Stimulated activated CD8-positive, alpha-beta memory T cell treated with anti-CD3 and anti-CD28 coated beads, Interleukin-15, amount 100 ng/mL, for 4 hours (primary cell): ENCODE data around the gene SERPINA1.
A peak's percentile ranks its signal among the peaks of the same experiment; 100 is the strongest.

ENCODE experiments used
- DNase-seq, 2 donors: peaks; one replicate each; pipeline ENCODE4 v3.0.0-alpha.2; 2020; ENCODE audit warnings: low read depth in 2 of 2

The SERPINA1 gene

DNA sequence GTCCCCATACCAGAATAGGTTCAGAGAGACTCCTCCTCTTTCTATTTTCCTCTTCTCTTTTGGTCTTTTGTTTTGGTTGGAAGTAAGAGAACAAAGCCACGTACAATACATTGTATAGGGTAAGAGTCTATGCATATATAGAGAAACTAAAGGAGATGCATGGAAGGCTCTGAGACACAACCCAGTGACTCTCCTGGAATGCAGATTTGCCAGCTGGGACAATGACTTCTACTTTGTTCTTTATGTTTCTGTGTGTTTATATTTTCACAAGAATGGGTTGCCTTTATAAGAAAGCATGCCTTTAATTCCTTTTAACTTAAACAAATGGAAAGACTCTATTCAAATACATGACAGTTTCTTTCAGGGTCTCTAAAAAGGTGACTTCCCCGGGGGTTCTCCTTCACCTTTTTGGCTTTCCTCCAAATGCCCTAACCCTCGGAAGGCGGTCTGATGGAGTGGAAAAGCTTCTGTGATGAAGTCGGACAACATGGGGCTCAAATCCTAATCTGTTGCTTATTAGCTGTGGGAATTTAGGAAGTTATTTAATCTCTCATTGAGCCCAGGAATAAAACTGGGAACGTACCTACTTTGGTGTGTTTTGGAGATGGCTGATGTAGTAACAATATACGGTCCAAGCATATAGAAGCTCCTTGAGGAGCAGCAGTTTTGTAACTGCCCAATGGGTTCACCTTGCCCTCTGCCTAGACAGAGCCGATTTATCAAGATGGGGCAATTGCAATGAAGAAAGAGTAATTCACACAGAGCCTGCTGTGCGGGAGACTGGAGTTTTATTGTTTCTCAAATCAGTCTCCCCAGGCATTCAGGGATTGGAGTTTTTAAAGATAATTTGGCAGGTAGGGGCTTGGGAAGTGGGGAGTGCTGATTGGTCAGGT, 9.1 kb upstream of the SERPINA1 start:
- no peak for DNase-seq

DNA sequence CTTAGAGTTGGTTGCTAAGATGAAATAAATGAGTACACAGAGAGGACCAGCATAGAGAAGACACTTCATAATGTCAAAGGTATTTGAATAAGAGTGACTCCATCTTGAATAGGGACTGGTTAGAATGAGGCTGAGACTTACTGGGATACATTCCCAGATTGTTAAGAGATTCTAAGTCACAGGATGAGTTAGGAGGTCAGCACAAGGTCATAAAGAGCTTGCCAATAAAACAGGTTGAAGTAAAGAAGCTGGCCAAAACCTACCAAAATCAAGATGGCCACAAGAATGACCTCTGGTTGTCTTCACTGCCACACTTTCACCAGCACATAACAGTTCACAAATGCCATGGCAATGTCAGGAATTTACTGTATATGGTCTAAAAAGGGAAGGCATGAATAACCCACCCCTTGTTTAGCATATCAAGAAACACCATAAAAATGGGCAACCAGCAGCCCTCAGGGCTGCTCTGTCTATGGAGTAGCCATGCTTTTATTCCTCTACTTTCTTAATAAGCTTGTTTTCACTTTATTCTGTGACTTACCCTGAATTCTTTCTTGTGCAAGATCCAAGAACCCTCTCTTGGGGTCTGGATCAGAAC, 8.3 kb upstream of the SERPINA1 start:
- no peak for DNase-seq

DNA sequence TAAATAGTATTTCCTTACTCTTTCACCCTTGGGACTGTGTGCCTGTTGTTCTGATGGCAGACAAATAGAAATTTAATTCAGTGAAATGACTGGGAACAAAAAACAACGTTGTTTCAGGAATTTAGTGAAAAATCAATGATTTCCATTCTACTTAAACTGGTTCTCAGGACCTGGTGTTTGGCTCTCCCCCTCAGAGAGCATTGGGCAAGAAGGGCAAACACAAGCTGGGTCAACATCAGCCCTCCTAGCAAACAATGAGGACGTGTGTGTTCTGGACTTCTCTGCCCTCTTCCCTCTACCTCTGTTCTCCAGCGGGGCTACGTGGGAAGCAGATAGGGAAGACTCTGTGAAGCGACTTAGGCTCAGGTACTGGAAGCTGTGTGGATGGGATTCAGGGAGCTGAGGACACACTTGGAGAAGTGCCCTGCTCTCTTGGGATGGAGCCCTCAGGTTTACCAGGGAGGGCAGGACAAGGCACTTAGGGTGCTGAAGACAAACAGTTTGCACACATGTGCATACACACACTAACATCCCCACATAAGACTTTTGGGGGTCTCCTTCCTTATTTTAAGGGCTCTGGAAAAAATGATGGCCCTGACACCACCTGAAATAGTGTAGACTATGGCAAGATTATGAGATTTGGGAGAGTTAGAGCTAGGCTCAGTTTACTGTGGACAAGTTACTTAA, 7.6 kb upstream of the SERPINA1 start:
- DNase-seq, result no peak

DNA sequence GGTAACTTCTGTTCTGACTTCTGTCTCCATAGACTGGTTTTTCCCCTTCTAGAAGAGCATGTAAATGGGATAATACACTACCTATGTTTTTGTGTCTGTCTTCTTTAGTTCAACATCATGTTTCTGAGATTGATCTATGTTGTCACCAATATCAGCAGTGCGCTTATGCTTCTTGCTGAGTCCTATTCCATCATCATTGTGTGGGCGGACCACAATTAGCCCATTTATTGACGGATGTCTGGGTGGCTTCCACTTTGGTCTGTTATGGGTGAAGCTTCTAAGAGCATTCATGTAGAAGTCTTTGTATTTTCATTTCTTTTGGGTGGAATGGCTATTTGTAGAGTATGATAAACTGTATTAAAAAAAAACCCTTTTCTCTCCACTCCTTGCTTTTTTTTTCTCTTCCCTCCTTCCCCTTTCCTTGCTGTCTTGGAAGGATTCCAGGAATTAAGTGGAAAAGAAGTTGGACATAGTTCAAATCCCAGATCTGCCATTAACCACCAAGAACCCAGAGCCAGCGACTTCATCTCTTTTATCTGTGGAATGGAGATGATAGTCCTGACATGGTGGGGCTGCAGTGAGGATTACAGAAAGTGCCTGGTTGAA, 7.0 kb upstream of the SERPINA1 start:
- no peak for DNase-seq

DNA sequence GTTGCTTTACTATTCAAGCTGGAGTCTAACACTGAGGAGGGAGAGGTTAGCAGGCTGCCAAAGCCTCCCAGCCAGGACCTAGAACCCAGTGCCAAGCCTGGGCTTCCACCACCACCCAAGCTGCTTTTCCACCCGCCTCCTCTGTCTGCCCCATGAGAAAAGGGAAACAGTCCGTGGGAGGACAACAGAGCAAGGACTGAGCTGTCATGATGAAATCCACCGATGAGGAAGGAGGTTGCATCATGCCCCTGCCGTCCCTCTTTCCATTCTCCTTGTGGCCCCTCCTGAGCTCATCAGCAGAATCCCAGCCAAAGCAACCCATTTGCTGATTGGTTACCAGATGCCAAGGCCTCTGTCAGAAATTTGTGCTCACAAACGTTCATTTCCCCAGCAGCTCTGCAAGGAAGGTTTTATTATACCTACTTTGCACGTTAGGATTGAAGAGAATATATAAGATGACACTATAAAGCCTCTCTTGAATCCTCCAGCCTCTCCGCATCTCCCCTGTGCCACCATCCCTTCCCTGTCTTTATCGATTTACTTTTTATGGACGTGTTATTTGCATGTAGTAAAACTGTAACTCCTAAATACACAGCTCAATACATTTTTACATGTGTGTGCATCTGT, 6.3 kb upstream of the SERPINA1 start:
- peak in 1 of 2 donors; percentile 5 for DNase-seq

DNA sequence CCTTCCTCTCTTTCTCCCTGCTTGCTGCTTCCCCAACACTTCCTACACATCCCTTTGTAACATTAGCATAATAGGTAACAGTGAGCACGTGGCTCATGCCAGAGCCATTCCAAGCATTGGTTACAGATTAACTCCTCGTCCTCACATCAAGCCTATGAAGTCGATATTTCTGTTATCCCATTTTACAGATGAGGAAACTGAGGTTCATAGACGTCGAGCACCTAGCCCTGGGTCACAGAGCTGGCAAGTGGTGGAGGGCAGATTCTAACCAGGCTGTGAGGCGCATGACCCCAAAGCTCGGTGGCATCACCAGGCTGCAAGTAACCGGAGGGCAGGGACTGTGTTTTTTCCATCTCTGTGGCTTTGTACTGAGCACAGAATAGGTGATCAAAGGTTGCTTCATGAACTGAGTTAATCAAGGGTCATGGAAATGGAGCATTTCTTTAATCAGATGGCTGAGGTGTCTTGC, 5.7 kb upstream of the SERPINA1 start:
- DNase-seq, result no peak

DNA sequence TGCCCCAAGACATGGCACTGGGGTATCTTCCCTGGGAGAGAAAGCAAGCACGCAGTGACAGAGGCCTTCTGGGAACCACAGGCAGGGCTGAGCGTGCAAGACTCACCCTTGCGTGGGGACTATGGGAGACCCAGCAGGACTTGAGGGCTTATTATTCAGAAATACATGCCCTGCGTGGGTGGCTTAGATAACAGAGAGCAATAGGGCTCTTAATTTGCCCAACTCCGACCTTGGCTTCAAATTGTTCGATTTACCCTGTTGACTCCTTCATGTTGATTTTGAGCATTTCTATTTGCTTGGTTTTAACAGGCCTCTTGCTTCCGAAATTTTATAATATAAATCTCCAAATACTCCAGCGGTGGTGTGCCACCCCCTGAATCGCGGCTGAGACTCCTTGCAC, 5.1 kb upstream of the SERPINA1 start:
- DNase-seq, result no peak

DNA sequence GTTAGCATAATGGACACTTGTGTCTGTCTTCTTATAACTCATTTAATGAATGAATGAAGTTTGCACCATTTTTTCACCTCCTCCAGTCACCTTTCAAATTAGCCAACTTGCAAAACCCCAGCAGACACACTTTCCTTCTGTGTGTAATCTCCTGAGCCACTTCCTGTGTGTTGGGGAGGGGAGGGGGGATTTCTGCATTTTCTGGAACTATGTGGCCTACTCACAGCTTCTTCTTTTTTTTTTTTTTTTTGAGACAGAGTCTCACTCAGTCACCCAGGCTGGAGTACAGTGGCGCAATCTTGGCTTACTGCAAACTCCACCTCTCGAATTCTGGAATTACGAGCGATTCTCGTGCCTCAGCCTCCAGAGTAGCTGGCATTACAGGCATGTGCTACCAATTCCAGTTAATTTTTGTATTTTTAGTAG, 4.1 kb upstream of the SERPINA1 start:
- DNase-seq, result peak in 1 of 2 donors; percentile 14

DNA sequence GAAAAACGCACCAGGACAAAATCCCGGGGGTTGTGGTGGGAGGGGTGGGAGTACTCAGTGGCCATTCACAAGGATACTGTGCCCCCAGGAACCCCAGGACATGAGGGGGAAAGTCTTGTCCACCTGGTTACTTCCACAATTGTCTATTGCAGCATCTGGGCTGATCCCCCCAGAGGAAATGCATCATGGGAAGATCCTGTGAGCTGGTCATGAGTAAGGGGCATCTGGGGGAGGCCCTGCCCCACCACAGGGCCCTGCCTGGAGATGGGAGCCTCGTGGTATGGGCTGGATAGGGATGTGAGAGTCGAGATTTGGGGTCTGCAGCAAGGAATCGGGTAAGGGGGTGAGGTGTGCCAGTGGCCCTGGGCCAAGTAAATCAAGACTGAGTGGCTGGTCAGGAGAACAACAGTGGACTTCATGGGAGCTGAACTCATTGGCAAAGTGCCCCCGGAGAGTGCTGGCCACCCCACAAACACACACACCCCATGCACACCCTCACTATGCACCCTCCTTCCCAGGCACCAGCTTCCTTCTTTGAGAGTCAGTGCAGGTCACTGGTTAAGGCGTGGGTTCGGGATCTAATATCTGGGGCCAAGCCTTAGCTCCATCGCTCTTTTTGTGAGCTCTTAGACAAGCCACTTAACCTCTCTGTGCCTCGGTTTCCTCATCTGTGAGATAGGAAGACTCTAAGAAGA, 3.0 kb upstream of the SERPINA1 start:
- DNase-seq, result no peak

DNA sequence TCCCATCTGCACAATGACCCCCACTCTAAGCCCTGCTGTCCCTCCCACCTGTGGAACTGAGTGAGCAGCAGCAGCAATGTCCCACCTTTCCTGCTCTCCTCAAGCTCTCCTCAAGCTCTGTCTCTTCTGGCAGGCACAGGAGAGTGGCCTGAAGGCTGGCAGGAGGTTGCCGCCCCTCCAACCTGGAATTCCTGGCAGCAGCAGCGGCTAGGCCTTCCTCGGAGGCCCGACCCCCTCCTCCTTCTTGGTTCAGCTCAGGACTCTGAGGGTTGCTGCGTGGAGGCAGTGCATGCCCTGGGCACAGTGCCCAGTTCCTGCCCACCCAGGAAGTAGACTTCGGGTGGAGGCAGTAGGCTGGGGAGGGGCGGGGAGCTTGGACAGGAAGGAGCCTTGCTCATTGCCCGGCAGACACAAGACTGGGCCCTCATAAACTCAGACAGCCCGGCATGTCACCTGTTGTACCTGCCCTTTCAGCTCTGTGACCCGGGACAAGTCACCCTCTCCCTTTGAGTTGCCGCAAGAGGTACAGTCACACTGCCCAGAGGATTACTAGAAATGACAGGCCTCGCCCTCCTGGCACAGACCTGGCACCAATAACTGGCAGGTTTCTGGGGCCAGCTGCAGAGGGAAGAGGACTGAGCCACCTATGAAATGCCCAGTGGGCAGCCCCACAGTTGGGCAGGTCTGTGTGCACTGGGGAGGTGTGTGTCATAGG, 2.1 kb upstream of the SERPINA1 start:
- DNase-seq, result no peak

DNA sequence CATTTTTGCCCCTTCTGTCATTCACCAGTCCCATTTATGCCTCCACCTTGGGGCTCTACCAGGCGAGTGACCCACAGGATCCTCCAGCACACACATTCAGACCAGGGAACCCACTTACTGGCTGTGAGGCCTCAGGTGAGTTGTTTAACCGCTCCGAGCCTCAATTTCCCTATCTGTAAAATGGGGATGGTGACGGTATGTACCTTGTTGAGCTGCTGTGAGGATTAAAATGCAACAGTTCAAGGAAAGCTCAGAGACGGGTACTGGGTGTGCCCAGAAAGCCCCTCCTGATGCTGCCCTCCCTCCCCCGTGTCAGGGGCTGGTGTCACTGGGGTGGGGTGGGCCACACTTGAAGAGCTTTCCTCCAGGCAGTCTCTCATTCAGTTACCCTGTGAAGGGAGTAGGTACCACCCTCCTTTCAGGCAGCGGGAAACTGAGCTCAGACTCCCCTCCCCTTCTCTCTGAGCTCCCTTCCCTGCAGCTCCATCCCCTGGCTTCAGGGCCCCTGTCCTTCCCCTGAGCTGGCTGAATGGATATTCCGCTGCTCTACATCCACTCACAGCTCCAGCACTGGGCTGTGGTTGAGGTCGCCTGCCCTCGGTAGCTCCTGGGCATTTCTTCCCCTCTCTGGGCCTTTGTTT, 1.4 kb upstream of the SERPINA1 start:
- DNase-seq, result no peak

DNA sequence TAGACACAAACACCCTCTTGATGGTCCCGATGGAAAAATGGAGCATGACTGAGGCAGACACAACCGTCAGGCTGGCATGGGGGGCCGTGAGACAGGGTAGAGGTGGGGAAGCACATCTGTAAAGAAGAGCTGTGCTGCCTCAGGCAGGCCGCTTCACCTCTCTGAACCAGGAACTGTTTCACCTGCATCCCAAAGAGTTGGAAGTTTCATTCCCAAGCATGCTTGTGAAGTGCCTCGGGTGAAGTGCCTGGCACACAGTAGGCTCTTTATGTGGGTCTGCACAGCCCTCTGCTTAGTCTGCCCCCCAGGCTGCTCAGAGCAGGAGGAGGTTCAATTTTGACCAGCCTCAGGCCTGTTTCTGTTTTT, 685 bp upstream of the SERPINA1 start:
- DNase-seq, result no peak

DNA sequence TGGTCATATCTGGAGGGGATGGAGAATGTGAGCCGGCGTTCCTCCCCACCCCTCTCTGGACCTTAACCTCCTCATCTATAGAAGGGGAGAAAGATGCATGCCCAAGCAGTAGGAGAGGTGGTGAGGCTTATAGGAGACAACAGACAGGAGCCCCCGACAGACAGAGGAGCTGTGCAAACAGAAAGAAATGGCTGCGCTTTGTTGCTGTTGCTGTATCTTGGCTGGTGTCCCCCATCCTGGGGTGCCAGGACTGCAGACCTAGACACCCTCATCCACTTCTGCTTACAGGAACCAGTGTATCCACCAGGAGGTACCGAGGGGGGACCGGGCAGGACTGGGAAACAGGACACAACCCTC, 397 bp downstream of the SERPINA1 start:
- no peak for DNase-seq

DNA sequence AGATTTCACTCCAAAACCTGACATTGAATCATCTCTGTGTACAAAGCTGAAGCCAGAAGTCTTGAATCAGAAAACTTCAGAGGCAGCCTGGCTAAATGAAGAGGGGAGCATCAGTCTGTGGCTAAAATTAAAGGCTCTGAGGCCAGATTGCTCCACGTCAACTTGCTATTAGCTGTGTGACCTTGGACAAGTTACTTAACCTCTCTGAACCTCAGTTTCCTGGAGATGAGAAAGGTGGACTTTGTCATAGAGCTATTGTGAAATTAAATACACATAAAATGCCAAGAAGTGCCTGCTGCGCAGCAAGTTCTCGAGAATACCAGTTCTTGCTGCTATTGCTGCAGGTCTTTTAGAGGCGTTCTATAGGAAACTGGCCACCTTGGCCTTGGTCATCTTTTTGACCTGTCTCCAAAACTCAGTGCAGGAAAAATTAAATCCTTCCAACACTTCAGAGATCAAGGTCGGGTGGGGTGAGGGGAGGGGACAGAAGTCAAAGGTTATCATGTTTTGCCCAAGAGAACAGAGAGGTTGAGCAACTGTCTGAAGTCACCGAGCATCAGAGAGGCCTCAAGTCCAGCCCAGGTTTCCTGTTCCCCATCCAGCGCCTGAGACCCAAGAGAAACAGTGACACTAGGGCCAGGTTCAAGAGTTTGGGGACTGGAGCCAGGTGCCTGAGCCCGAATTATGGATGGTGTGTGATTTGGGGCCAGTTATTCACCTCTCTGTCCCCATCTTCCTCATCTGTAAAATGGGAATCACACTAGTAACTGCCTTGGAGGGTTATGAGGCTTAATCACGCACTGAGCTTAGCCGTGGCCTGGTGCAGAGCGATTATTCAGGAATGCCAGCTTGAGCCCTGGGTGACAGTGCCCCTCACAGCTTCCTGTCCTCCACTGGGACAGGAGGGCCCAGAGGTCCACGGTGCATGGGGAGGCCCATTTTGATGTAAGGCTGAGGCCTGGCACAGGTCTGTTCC, 1.1 kb downstream of the SERPINA1 start:
- DNase-seq, result no peak

DNA sequence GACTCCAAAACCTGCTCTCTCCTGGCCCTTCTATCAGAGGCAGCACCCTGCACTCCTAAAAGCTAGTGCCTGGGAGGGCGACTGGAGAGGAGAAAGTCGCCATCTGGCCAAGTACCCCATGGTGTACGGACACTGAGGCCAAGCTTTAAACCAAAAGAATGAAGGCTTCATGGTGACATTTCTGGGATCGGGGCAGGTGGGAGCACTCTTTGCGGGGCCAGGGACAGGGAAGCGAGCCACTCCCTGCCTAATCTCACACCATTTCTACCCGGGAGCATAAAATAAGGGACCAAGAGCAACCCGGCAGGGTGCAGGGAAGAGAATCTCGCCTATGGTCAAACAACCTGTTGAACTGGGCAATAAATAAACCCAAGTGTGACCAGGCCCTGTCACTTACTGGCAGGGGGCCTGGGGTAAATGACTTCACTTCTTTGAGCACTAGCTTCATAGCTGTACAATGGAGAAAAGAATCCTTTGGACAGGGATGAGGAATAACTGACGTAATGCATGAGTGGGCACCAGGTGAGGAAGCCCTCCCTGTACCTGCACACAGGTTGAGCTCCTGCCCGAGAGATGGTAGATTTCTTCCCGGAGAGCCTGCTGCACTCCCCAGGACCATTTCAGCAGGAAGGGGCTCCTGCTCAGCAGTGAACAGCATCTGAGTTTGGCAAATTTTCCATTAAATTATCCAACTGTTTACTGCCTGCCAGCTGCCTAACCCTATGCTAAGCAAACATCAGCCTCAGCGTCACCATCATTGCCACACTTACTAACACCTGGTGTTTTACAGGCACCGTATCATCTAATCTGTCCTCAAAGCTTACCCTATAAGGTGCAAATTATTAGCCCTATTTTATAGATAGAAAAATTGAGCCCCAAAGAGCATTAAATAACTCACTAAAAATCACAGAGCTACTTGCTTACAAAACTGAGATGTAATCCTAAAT, 2.0 kb downstream of the SERPINA1 start:
- no peak for DNase-seq

DNA sequence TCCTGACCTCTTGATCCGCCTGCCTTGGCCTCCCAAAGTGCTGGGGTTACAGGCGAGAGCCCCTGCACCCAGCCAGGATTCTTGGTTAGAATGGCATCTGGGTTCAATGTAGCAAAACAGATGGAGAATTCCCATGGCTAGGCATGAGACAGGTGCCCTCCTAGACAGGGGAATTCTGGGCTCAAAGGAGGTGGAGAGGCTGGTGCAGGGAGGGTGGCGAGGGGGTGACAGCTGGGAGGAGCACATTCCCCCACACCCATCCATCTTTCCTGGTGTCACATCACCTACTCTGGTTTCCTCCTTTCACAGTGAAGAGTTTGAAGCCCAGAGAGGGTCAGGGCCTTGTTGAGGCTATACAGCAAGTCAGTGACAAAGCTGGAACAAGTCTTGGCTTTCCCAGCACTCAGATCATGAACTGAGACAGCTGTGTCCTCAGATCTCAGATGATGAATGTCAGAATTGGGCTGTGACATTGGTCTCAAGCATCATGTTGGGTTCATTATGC, 2.8 kb downstream of the SERPINA1 start:
- DNase-seq, result no peak

DNA sequence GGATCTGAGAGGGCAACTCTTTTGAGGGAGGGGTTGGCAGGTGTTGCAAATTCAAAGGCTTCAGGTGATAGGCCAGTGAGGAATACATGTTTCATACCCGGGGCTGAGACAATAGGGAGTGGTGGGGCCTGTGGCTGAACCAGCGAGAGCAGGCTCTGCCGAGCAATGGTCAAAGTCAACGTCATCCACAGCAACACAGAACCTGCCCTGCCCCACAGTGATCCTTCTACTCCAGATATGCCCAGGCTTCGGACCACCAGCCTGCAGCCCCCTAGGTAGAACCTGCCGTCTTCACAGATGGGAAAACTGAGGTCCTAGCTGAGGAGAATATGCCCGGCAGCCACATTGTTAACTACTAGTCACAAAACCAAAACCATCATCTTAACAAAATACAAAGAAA, 4.1 kb downstream of the SERPINA1 start:
- DNase-seq, result no peak

DNA sequence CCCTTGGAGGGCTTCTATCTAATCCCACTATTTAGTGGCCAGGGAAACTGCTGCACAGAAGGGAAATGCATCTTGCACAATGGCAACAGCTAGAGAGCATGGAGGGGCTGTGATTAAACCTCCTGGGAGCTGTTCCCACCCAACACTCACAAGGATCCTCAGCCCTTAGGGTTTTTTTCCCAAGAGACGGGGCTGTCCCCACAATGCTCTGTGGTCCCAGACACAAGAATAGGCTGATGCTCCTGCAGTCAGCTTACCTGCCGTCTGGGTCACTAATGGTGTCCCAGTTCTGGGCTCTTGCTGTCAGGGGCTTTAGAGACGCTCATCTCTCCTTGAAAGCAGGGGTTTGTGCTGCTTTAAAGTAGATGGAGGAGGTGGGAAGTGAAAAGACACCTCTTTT, 4.6 kb downstream of the SERPINA1 start:
- DNase-seq, result no peak
